ENCODE results near the gene CNTNAP2. TPM values are rescaled to one million over a fixed set of nuclear protein-coding genes. Genes with fewer than 3 reads are reported as not detected.
A peak's percentile ranks its signal among the peaks of the same experiment; 100 is the strongest.
"Not testable (repeated sequence)": the region's sequence is repeated elsewhere in the genome, so short reads cannot be mapped to it uniquely, and the experiment has no call there.

Gene CNTNAP2
- total RNA-seq, 2 experiments from 2014 or later: 0.28 TPM; not detected in 1

- no peak overlapping the region for H3K4me3 ChIP-seq (ENCODE audit: low read depth, low read length, poor library complexity, severe bottlenecking)
- no peak for DNase-seq (ENCODE audit: low spot score)
- H3K79me2 ChIP-seq (ENCODE audit: insufficient read depth, low read depth, low read length): no peaks in the 10 kb centered on the region
- H2AFZ ChIP-seq (ENCODE audit: low read length): no peak overlapping the region
- no peaks in the 10 kb centered on the region for H3K9me2 ChIP-seq (ENCODE audit: insufficient read depth, low read length)
- POLR2A ChIA-PET: interaction anchor here (0.6 kb wide), 1 partner anchor 598 kb away, joined by 3 read pairs; no protein-coding TSS in a partner anchor
- H3K4me1 ChIP-seq (ENCODE audit: insufficient read depth, low read length, poor library complexity, severe bottlenecking): peaks cover 19% of the 10 kb centered on the region
- no peaks in the 10 kb centered on the region for H3K9me3 ChIP-seq (ENCODE audit: low read length)
- no TSS peak for BruUV-seq (replicated peaks)
- no peak for TF ChIP-seq CTCF (conservative IDR thresholded peaks at IDR 0.05; ENCODE audit: low read length)
- TF ChIP-seq EZH2phosphoT487 (IDR thresholded peaks at IDR 0.05; ENCODE audit: borderline replicate concordance, low read depth, low read length): no peak
- no peaks in the 10 kb centered on the region for H3K36me3 ChIP-seq (ENCODE audit: insufficient read depth, low read length)
- H4K20me1 ChIP-seq (ENCODE audit: insufficient read depth, low read length): no peaks in the 10 kb centered on the region
- intact Hi-C loops (cut with micrococcal nuclease; ENCODE audit: unreplicated experiment): no loop called here
- CTCF ChIA-PET (ENCODE audit: unreplicated experiment): no interaction called here
- no peak overlapping the region for H3K27ac ChIP-seq (ENCODE audit: low read depth, low read length, poor library complexity, severe bottlenecking)
- no peak overlapping the region for H3K4me2 ChIP-seq (ENCODE audit: low read length)
These were observed 2183.0 kb downstream of the CNTNAP2 start for GRCh38 chr7:148299350-148300276.

GRCh38 chr7:148302436-148302835 is 2185.8 kb downstream of the CNTNAP2 start:
- H3K4me2 ChIP-seq (ENCODE audit: low read length); intact Hi-C loops (cut with micrococcal nuclease; ENCODE audit: unreplicated experiment); H3K36me3 ChIP-seq (ENCODE audit: insufficient read depth, low read length); H3K27ac ChIP-seq (ENCODE audit: low read depth, low read length, poor library complexity, severe bottlenecking); H4K20me1 ChIP-seq (ENCODE audit: insufficient read depth, low read length); BruUV-seq (replicated peaks); H3K9me3 ChIP-seq (ENCODE audit: low read length); H3K4me3 ChIP-seq (ENCODE audit: low read depth, low read length, poor library complexity, severe bottlenecking); H3K9me2 ChIP-seq (ENCODE audit: insufficient read depth, low read length); H3K79me2 ChIP-seq (ENCODE audit: insufficient read depth, low read depth, low read length); CTCF ChIA-PET (ENCODE audit: unreplicated experiment); DNase-seq (ENCODE audit: low spot score): not testable (repeated sequence)
- 0 out of 2 replicates have a peak overlapping the region, but pooled peaks have one; percentile 5 for H2AFZ ChIP-seq (ENCODE audit: low read length)
- POLR2A ChIA-PET: interaction anchor here (0.7 to 1.0 kb wide), 2 partner anchors 16 to 21 kb away, joined by 4 to 7 read pairs; no protein-coding TSS in a partner anchor
- H3K4me1 ChIP-seq (ENCODE audit: insufficient read depth, low read length, poor library complexity, severe bottlenecking): peaks cover 47% of the 10 kb centered on the region

GRCh38 chr7:148303295-148304082 is 2186.9 kb downstream of the CNTNAP2 start:
- no peak for TF ChIP-seq CTCF (conservative IDR thresholded peaks at IDR 0.05; ENCODE audit: low read length)
- H3K9me2 ChIP-seq (ENCODE audit: insufficient read depth, low read length): no peaks in the 10 kb centered on the region
- peak overlapping the region; percentile 37 for H3K4me2 ChIP-seq (ENCODE audit: low read length)
- intact Hi-C loops (cut with micrococcal nuclease; ENCODE audit: unreplicated experiment): no loop called here
- BruUV-seq (replicated peaks): no TSS peak
- CTCF ChIA-PET (ENCODE audit: unreplicated experiment): no interaction called here
- peak overlapping the region; percentile 79; the same call in 1 of the 2 replicates for H2AFZ ChIP-seq (ENCODE audit: low read length)
- H3K4me3 ChIP-seq (ENCODE audit: low read depth, low read length, poor library complexity, severe bottlenecking): peak overlapping the region; percentile 21
- no peaks in the 10 kb centered on the region for H3K9me3 ChIP-seq (ENCODE audit: low read length)
- no peaks in the 10 kb centered on the region for H4K20me1 ChIP-seq (ENCODE audit: insufficient read depth, low read length)
- H3K27ac ChIP-seq (ENCODE audit: low read depth, low read length, poor library complexity, severe bottlenecking): peak overlapping the region; percentile 78
- H3K36me3 ChIP-seq (ENCODE audit: insufficient read depth, low read length): no peaks in the 10 kb centered on the region
- peak; percentile 42 for DNase-seq (ENCODE audit: low spot score)
- no peaks in the 10 kb centered on the region for H3K79me2 ChIP-seq (ENCODE audit: insufficient read depth, low read depth, low read length)
- POLR2A ChIA-PET: interaction anchor here (0.8 to 1.4 kb wide), 3 partner anchors 14 to 56 kb away, joined by 3 to 4 read pairs (median 3); no protein-coding TSS in a partner anchor
- H3K4me1 ChIP-seq (ENCODE audit: insufficient read depth, low read length, poor library complexity, severe bottlenecking): peaks cover 47% of the 10 kb centered on the region
